ENCODE measurements around the gene FCRL3. TPM values are rescaled to one million over a fixed set of nuclear protein-coding genes. Genes with fewer than 3 reads are reported as not detected.

The FCRL3 gene
- total and polyA plus RNA-seq, 2 donors from 2014 or later, result 1.4 TPM; not detected in 1

- H3K36me3 ChIP-seq (ENCODE audit: control insufficient read depth in 2 of 3, insufficient read depth in 3 of 3, low read length in 3 of 3), result no peaks in the 10 kb centered on the region
- DNase-seq, result no peak
- no peak overlapping the region for H3K4me3 ChIP-seq (ENCODE audit: low read length in 3 of 3)
- intact Hi-C loops (cut with DNase I), result no loop called here
- no peak for TF ChIP-seq CTCF (IDR thresholded peaks at IDR 0.05; ENCODE audit: borderline replicate concordance, extremely low read depth, insufficient read depth)
- no peak overlapping the region for H3K27ac ChIP-seq (ENCODE audit: low read depth in 2 of 2, low read length in 2 of 2)
- no peak for FAIRE-seq
- no peak overlapping the region for H3K9ac ChIP-seq (ENCODE audit: low read length in 3 of 3)
- H3K4me1 ChIP-seq (ENCODE audit: control insufficient read depth in 2 of 3, insufficient read depth in 2 of 3, low read depth in 1 of 3, low read length in 3 of 3), result no peaks in the 10 kb centered on the region
- no peaks in the 10 kb centered on the region for H3K27me3 ChIP-seq (ENCODE audit: control insufficient read depth, insufficient read depth, low read length)
- H3K9me3 ChIP-seq (ENCODE audit: control insufficient read depth in 2 of 3, insufficient read depth in 1 of 3, low read length in 3 of 3), result peaks cover 0 to 9% (median 0%) of the 10 kb centered on the region in 3 donors
Observed at GRCh38 chr1:157724537-157725220, 24.1 kb upstream of the FCRL3 start.

GRCh38 chr1:157723157-157723556 lies 22.6 kb upstream of the FCRL3 start:
- no peak overlapping the region for H3K9ac ChIP-seq (ENCODE audit: low read length in 3 of 3)
- no peaks in the 10 kb centered on the region for H3K27me3 ChIP-seq (ENCODE audit: control insufficient read depth, insufficient read depth, low read length)
- peaks cover 0 to 9% (median 0%) of the 10 kb centered on the region in 3 donors for H3K9me3 ChIP-seq (ENCODE audit: control insufficient read depth in 2 of 3, insufficient read depth in 1 of 3, low read length in 3 of 3)
- no peaks in the 10 kb centered on the region for H3K4me1 ChIP-seq (ENCODE audit: control insufficient read depth in 2 of 3, insufficient read depth in 2 of 3, low read depth in 1 of 3, low read length in 3 of 3)
- no peaks in the 10 kb centered on the region for H3K36me3 ChIP-seq (ENCODE audit: control insufficient read depth in 2 of 3, insufficient read depth in 3 of 3, low read length in 3 of 3)
- no peak for TF ChIP-seq CTCF (IDR thresholded peaks at IDR 0.05; ENCODE audit: borderline replicate concordance, extremely low read depth, insufficient read depth)
- intact Hi-C loops (cut with DNase I), result no loop called here
- H3K27ac ChIP-seq (ENCODE audit: low read depth in 2 of 2, low read length in 2 of 2), result no peak overlapping the region
- no peak for FAIRE-seq
- no peak overlapping the region for H3K4me3 ChIP-seq (ENCODE audit: low read length in 3 of 3)
- no peak for DNase-seq

GRCh38 chr1:157721985-157722384 lies 21.4 kb upstream of the FCRL3 start:
- no peak for DNase-seq
- no peak overlapping the region for H3K9ac ChIP-seq (ENCODE audit: low read length in 3 of 3)
- H3K4me3 ChIP-seq (ENCODE audit: low read length in 3 of 3), result no peak overlapping the region
- H3K4me1 ChIP-seq (ENCODE audit: control insufficient read depth in 2 of 3, insufficient read depth in 2 of 3, low read depth in 1 of 3, low read length in 3 of 3), result no peaks in the 10 kb centered on the region
- FAIRE-seq, result no peak
- H3K9me3 ChIP-seq (ENCODE audit: control insufficient read depth in 2 of 3, insufficient read depth in 1 of 3, low read length in 3 of 3), result peaks cover 0 to 9% (median 0%) of the 10 kb centered on the region in 3 donors
- intact Hi-C loops (cut with DNase I), result no loop called here
- H3K36me3 ChIP-seq (ENCODE audit: control insufficient read depth in 2 of 3, insufficient read depth in 3 of 3, low read length in 3 of 3), result no peaks in the 10 kb centered on the region
- no peak for TF ChIP-seq CTCF (IDR thresholded peaks at IDR 0.05; ENCODE audit: borderline replicate concordance, extremely low read depth, insufficient read depth)
- H3K27me3 ChIP-seq (ENCODE audit: control insufficient read depth, insufficient read depth, low read length), result no peaks in the 10 kb centered on the region
- no peak overlapping the region for H3K27ac ChIP-seq (ENCODE audit: low read depth in 2 of 2, low read length in 2 of 2)

GRCh38 chr1:157715736-157716135 lies 15.2 kb upstream of the FCRL3 start:
- no peaks in the 10 kb centered on the region for H3K27me3 ChIP-seq (ENCODE audit: control insufficient read depth, insufficient read depth, low read length)
- no peak overlapping the region for H3K27ac ChIP-seq (ENCODE audit: low read depth in 2 of 2, low read length in 2 of 2)
- no peak for FAIRE-seq
- no peak overlapping the region for H3K9ac ChIP-seq (ENCODE audit: low read length in 3 of 3)
- no peaks in the 10 kb centered on the region for H3K4me1 ChIP-seq (ENCODE audit: control insufficient read depth in 2 of 3, insufficient read depth in 2 of 3, low read depth in 1 of 3, low read length in 3 of 3)
- no peaks in the 10 kb centered on the region for H3K36me3 ChIP-seq (ENCODE audit: control insufficient read depth in 2 of 3, insufficient read depth in 3 of 3, low read length in 3 of 3)
- H3K9me3 ChIP-seq (ENCODE audit: control insufficient read depth in 2 of 3, insufficient read depth in 1 of 3, low read length in 3 of 3), result no peaks in the 10 kb centered on the region
- intact Hi-C loops (cut with DNase I), result no loop called here
- no peak overlapping the region for H3K4me3 ChIP-seq (ENCODE audit: low read length in 3 of 3)
- no peak for TF ChIP-seq CTCF (IDR thresholded peaks at IDR 0.05; ENCODE audit: borderline replicate concordance, extremely low read depth, insufficient read depth)
- no peak for DNase-seq
